Immature natural killer cell (primary cell): ENCODE results near the gene FOXK2. TPM values are rescaled to one million over a fixed set of nuclear protein-coding genes. Genes with fewer than 3 reads are reported as not detected.

ENCODE experiments used
- DNase-seq, 3 donors: peaks; one replicate each; pipeline ENCODE4 v3.0.0; 2022; ENCODE audit warnings: mixed read lengths in 1 of 3
- H3K27ac Mint-ChIP-seq, 6 donors: one replicate each; pipeline ENCODE4 v1.8.0; 2020; ENCODE audit warnings: mixed read lengths in 6 of 6, mild to moderate bottlenecking in 5 of 6, inconsistent platforms in 4 of 6, moderate library complexity in 3 of 6
- H3K27me3 Mint-ChIP-seq, 3 donors: one replicate each; pipeline ENCODE4 v1.8.0; 2020 to 2021; ENCODE audit warnings: low read depth in 3 of 3, mild to moderate bottlenecking in 3 of 3, mixed read lengths in 3 of 3, moderate library complexity in 3 of 3, inconsistent platforms in 1 of 3
- H3K36me3 Mint-ChIP-seq, 3 donors: one replicate each; pipeline ENCODE4 v1.8.0; 2020; ENCODE audit warnings: mixed read lengths in 3 of 3, inconsistent platforms in 2 of 3, mild to moderate bottlenecking in 2 of 3
- H3K4me1 Mint-ChIP-seq, 2 donors: one replicate each; pipeline ENCODE4 v1.8.0; 2020; ENCODE audit warnings: inconsistent platforms in 2 of 2, mild to moderate bottlenecking in 2 of 2, mixed read lengths in 2 of 2, moderate library complexity in 1 of 2
- H3K4me3 Mint-ChIP-seq, 5 donors: one replicate each; pipeline ENCODE4 v1.8.0; 2020; ENCODE audit warnings: mild to moderate bottlenecking in 5 of 5, mixed read lengths in 5 of 5, inconsistent platforms in 3 of 5, moderate library complexity in 3 of 5
- H3K9me3 Mint-ChIP-seq, 6 donors: one replicate each; pipeline ENCODE4 v1.8.0; 2020; ENCODE audit warnings: mild to moderate bottlenecking in 6 of 6, mixed read lengths in 6 of 6, inconsistent platforms in 4 of 6, moderate library complexity in 3 of 6
- polyA plus RNA-seq, 3 donors: library from polyadenylated mRNA; unstranded; fragments of 300-500 nt; fragmentation: Illumina TruSeq; gene quantifications; one replicate each; pipeline ENCODE4 v1.2.3, GENCODE V29; 2021

Gene FOXK2
- polyA plus RNA-seq, 3 donors from 2014 or later = 1.9 to 9.7 (median 2.9) TPM

DNA sequence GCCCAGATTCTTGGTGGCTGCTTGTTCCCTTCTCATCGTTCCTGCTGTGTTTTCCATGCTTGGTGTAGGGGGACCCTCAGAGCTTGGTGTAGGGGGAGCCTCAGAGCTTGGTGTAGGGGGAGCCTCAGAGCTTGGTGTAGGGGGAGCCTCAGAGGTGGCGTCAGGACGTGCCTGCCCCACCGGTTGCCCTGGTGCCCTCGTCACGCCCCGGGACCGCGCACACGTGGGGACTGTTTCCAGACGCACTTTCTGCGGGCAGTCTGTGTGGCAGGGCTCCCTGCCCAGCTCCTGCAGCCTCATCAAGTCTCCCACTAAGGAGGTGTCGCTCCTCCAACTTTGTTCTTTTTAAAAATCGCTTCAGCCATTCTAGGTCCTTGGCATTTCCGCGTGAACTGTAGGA lies 76.8 kb downstream of the FOXK2 start:
- Mint-ChIP-seq H3K36me3 (peaks cover 0 to 6% (median 0%) of the 10 kb centered on the region in 3 donors), H3K4me1 (peaks cover 34 to 44% of the 10 kb centered on the region in 2 donors), H3K27me3 (peaks cover 0 to 11% (median 4%) of the 10 kb centered on the region in 3 donors), H3K27ac (peak overlapping the region in 2 of 6 donors; percentile 67 to 78), H3K9me3 (no peaks in the 10 kb centered on the region), H3K4me3 (peak overlapping the region in 3 of 5 donors; percentile 23 to 44 (median 38))
- DNase-seq = no peak

GRCh38 chr17:82596837-82597672 lies 77.5 kb downstream of the FOXK2 start:
- Mint-ChIP-seq H3K27me3 (peaks cover 0 to 12% (median 4%) of the 10 kb centered on the region in 3 donors), H3K36me3 (peaks cover 1 to 11% (median 3%) of the 10 kb centered on the region in 3 donors), H3K4me1 (peaks cover 28 to 38% of the 10 kb centered on the region in 2 donors), H3K27ac (peak overlapping the region in 1 of 6 donors; percentile 37), H3K9me3 (no peaks in the 10 kb centered on the region), H3K4me3 (no peak overlapping the region)
- no peak for DNase-seq

- Mint-ChIP-seq H3K27me3 (peaks cover 0 to 10% (median 2%) of the 10 kb centered on the region in 3 donors), H3K4me1 (peaks cover 17 to 25% of the 10 kb centered on the region in 2 donors), H3K36me3 (peaks cover 6 to 23% (median 13%) of the 10 kb centered on the region in 3 donors), H3K4me3 (no peak overlapping the region), H3K9me3 (no peaks in the 10 kb centered on the region), H3K27ac (no peak overlapping the region)
- DNase-seq = no peak
These were observed 79.0 kb downstream of the FOXK2 start for GRCh38 chr17:82598256-82599119.

- peaks cover 2 to 18% of the 10 kb centered on the region in 2 donors for H3K4me1 Mint-ChIP-seq
- peaks cover 6 to 35% (median 21%) of the 10 kb centered on the region in 3 donors for H3K36me3 Mint-ChIP-seq
- no peak for DNase-seq
- no peak overlapping the region for H3K4me3 Mint-ChIP-seq
- H3K9me3 Mint-ChIP-seq = no peaks in the 10 kb centered on the region
- H3K27me3 Mint-ChIP-seq = peaks cover 0 to 8% (median 4%) of the 10 kb centered on the region in 3 donors
- no peak overlapping the region for H3K27ac Mint-ChIP-seq
These were observed 80.4 kb downstream of the FOXK2 start for GRCh38 chr17:82599674-82600661.

DNA sequence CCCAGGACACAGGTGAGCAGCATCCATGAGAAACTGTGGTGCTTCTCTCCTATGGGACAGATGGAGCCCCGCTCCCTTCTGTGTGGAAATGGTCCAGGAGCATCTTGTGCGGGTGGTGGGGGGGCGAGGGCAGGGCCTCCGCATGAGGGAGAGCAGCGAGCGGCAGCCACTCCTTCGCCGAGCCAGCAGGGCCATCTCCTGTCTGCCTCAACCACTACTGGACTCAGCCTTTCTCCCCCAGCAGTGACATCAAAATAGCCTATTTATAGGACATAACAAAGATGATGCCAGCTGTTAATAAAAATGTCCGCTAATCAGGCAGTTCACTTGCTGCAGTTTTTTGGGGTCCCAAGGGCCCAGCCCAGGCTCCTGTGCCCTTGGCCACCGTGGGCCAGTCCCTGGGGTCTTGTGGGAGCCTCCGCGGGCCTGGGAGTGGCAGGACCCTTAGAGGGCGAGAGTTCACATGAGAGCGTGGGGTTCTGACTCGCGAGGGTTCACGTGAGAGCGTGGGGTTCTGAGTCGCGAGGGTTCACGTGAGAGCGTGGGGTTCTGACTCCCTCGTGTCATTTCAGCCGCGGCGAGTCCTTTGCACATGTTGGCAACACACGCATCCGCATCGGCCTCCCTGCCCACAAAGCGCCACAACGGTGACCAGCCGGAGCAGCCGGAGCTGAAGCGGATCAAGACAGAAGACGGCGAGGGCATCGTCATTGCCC lies 81.4 kb downstream of the FOXK2 start:
- DNase-seq = no peak
- H3K9me3 Mint-ChIP-seq = no peaks in the 10 kb centered on the region
- peaks cover 6 to 41% (median 24%) of the 10 kb centered on the region in 3 donors for H3K36me3 Mint-ChIP-seq
- H3K4me3 Mint-ChIP-seq = no peak overlapping the region
- peaks cover 0 to 8% (median 3%) of the 10 kb centered on the region in 3 donors for H3K27me3 Mint-ChIP-seq
- H3K4me1 Mint-ChIP-seq = peaks cover 0 to 14% of the 10 kb centered on the region in 2 donors
- H3K27ac Mint-ChIP-seq = peak overlapping the region in 1 of 6 donors; percentile 24

GRCh38 chr17:82601447-82602000 lies 82.0 kb downstream of the FOXK2 start:
- Mint-ChIP-seq H3K27me3 (peaks cover 0 to 8% (median 2%) of the 10 kb centered on the region in 3 donors), H3K36me3 (peaks cover 6 to 44% (median 27%) of the 10 kb centered on the region in 3 donors), H3K4me3 (no peak overlapping the region), H3K9me3 (no peaks in the 10 kb centered on the region), H3K4me1 (peaks cover 0 to 10% of the 10 kb centered on the region in 2 donors), H3K27ac (peak overlapping the region in 2 of 6 donors; percentile 24 to 71)
- no peak for DNase-seq

DNA sequence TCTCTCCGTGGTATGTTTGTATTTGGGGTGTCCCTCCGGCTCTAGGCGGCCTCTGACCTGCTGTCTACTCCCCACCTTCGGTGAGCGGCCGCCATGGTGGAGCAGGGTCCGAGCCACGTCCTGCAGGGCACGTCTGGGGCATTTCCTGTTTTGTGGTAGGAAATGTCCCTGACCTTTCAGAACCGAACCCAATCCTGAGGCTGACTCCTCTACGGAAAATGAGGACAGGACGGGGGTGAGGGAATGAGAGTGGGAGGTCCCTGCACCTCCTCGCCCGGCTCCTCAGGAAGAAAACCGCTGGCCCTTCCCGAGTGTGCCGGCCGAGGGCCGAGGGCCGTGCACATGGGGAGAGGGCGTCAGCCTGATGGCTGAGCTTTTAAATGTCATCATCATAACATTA lies 83.0 kb downstream of the FOXK2 start:
- H3K27me3 Mint-ChIP-seq = peaks cover 0 to 7% (median 2%) of the 10 kb centered on the region in 3 donors
- H3K36me3 Mint-ChIP-seq = peaks cover 6 to 46% (median 28%) of the 10 kb centered on the region in 3 donors
- H3K27ac Mint-ChIP-seq = peak overlapping the region in 1 of 6 donors; percentile 71
- no peak for DNase-seq
- peaks cover 0 to 10% of the 10 kb centered on the region in 2 donors for H3K4me1 Mint-ChIP-seq
- H3K9me3 Mint-ChIP-seq = no peaks in the 10 kb centered on the region
- no peak overlapping the region for H3K4me3 Mint-ChIP-seq

DNA sequence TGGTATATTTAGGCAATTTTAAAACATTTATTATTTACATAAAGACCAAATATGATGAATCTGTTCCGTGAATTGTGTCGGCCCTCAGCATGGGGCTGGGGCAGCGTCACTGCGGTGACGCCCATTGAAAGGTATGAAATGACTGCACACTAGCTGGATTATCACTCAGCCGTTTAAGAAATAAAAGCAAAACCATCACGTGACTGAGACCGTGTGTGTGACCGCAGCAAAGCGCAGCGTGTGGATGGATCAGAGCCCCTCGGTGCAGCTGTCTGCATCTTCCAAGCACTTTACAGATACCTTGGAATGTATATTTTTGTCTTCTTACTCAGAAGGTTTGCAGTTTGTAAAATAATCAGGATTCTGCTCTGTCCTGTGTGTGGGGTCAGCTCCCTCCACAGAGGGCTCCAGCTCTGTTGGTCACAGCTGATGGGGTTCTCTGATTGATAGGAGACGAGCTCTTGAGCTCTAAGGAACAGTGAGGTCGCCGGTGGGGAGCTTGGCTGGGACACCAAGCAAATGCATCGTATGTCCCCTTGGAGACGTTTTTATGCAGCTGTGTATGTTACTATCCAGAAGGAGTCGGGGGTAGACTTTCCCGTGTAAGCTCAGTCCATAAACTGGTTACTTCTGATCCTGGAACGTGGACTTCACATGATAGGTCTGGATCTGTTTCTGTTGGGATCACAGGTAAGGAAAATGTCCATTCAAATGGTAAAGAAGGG lies 83.6 kb downstream of the FOXK2 start:
- H3K4me3 Mint-ChIP-seq = peak overlapping the region in 1 of 5 donors; percentile 29
- peak overlapping the region in 5 of 6 donors; percentile 71 to 90 (median 80) for H3K27ac Mint-ChIP-seq
- H3K36me3 Mint-ChIP-seq = peaks cover 6 to 46% (median 28%) of the 10 kb centered on the region in 3 donors
- H3K27me3 Mint-ChIP-seq = peaks cover 0 to 6% (median 2%) of the 10 kb centered on the region in 3 donors
- no peak for DNase-seq
- H3K9me3 Mint-ChIP-seq = no peaks in the 10 kb centered on the region
- peaks cover 0 to 10% of the 10 kb centered on the region in 2 donors for H3K4me1 Mint-ChIP-seq

- H3K9me3 Mint-ChIP-seq = no peaks in the 10 kb centered on the region
- peak in 2 of 3 donors; percentile 42 to 66 for DNase-seq
- peaks cover 0 to 10% of the 10 kb centered on the region in 2 donors for H3K4me1 Mint-ChIP-seq
- H3K36me3 Mint-ChIP-seq = peaks cover 6 to 50% (median 28%) of the 10 kb centered on the region in 3 donors
- peak overlapping the region in 5 of 6 donors; percentile 80 to 91 (median 84) for H3K27ac Mint-ChIP-seq
- H3K27me3 Mint-ChIP-seq = peaks cover 0 to 6% (median 2%) of the 10 kb centered on the region in 3 donors
- peak overlapping the region in 2 of 5 donors; percentile 41 to 72 for H3K4me3 Mint-ChIP-seq
These were observed 84.5 kb downstream of the FOXK2 start for GRCh38 chr17:82603981-82604448.

- H3K36me3 Mint-ChIP-seq = peaks cover 8 to 52% (median 28%) of the 10 kb centered on the region in 3 donors
- no peaks in the 10 kb centered on the region for H3K9me3 Mint-ChIP-seq
- peaks cover 0 to 10% of the 10 kb centered on the region in 2 donors for H3K4me1 Mint-ChIP-seq
- peak overlapping the region in 1 of 5 donors; percentile 72 for H3K4me3 Mint-ChIP-seq
- no peak for DNase-seq
- H3K27me3 Mint-ChIP-seq = peaks cover 0 to 6% (median 2%) of the 10 kb centered on the region in 3 donors
- H3K27ac Mint-ChIP-seq = peak overlapping the region in 5 of 6 donors; percentile 80 to 91 (median 84)
These were observed 85.0 kb downstream of the FOXK2 start for GRCh38 chr17:82604532-82604931.

DNA sequence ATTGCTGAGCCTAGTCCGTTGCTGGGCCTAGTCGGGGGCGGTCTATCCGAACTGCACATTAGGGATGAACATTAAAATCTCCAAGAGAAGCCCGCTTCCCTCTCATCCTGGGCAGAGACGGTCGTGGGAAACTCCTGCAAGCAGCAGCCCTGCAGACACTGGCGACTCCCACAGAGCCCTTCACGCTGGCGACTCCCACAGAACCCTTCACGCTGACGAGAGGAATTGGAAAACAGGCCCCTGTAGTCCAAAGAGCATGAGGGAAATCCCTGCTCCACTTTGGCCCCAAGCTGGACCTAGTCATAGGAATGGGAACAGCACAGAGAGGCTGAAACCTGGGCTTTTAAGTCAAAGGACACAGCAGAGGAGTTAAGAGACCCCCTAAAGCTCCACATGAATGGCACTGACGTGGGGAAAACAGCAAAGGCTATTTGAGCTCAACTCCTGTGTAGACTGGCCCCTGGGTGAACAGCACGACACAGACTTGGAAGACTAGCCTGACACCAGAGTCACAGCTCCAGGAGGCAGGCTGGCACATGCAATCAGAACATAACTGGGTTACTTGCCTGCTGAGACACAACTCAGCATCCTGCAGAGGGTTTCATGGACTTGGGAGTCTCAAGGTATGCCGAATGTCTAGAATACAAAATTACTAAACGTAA lies 86.5 kb downstream of the FOXK2 start:
- H3K4me1 Mint-ChIP-seq = peaks cover 0 to 9% of the 10 kb centered on the region in 2 donors
- H3K27me3 Mint-ChIP-seq = peaks cover 0 to 6% (median 2%) of the 10 kb centered on the region in 3 donors
- no peak overlapping the region for H3K4me3 Mint-ChIP-seq
- H3K9me3 Mint-ChIP-seq = no peaks in the 10 kb centered on the region
- no peak for DNase-seq
- H3K27ac Mint-ChIP-seq = peak overlapping the region in 3 of 6 donors; percentile 28 to 90 (median 71)
- peaks cover 14 to 54% (median 28%) of the 10 kb centered on the region in 3 donors for H3K36me3 Mint-ChIP-seq
